22Rv1 (cell line): ENCODE data around the gene SFXN5.

ENCODE experiments used
- CTCF ChIP-seq: fragments of 450-650 bp; IDR thresholded peaks from 2 replicates; pipeline ENCODE4 v1.5.1; 2017; ENCODE audit warnings: mild to moderate bottlenecking
- ZFX ChIP-seq: fragments of 450-650 bp; IDR thresholded peaks from 2 replicates; pipeline ENCODE4 v1.6.1; 2017; ENCODE audit warnings: antibody characterized with exemption, borderline replicate concordance

GRCh38 chr2:73003027-73003426 lies 68.5 kb downstream of the SFXN5 start:
- TF ChIP-seq CTCF (no peak), ZFX (no peak)
